Measurements from ENCODE around the gene ZNF618.

The ZNF618 gene

GRCh38 chr9:113911850-113912557, 35.9 kb downstream of the ZNF618 start:
- DNase-seq, result no peak

GRCh38 chr9:113912816-113913215, 36.7 kb downstream of the ZNF618 start:
- DNase-seq, result no peak

GRCh38 chr9:113913426-113914195, 37.5 kb downstream of the ZNF618 start:
- DNase-seq, result peak; percentile 69

- DNase-seq, result no peak
Observed at GRCh38 chr9:113914517-113914916, 38.4 kb downstream of the ZNF618 start.

GRCh38 chr9:113915817-113916434, 39.8 kb downstream of the ZNF618 start:
- no peak for DNase-seq

- DNase-seq, result no peak
Observed at GRCh38 chr9:113916931-113917330, 40.8 kb downstream of the ZNF618 start.

GRCh38 chr9:113918697-113919350, 42.7 kb downstream of the ZNF618 start:
- DNase-seq, result no peak

GRCh38 chr9:113919382-113919781, 43.3 kb downstream of the ZNF618 start:
- no peak for DNase-seq

- no peak for DNase-seq
Observed at GRCh38 chr9:113919871-113920270, 43.8 kb downstream of the ZNF618 start.

GRCh38 chr9:113920872-113921271, 44.8 kb downstream of the ZNF618 start:
- no peak for DNase-seq

- no peak for DNase-seq
Observed at GRCh38 chr9:113921396-113921925, 45.4 kb downstream of the ZNF618 start.

GRCh38 chr9:113922160-113922559, 46.1 kb downstream of the ZNF618 start:
- no peak for DNase-seq

- no peak for DNase-seq
Observed at GRCh38 chr9:113926211-113926610, 50.1 kb downstream of the ZNF618 start.

GRCh38 chr9:113927277-113927676, 51.2 kb downstream of the ZNF618 start:
- no peak for DNase-seq

GRCh38 chr9:113928269-113928668, 52.2 kb downstream of the ZNF618 start:
- DNase-seq, result no peak

GRCh38 chr9:113929634-113930389, 53.7 kb downstream of the ZNF618 start:
- DNase-seq, result no peak

GRCh38 chr9:113930390-113930783, 54.3 kb downstream of the ZNF618 start:
- no peak for DNase-seq

- no peak for DNase-seq
Observed at GRCh38 chr9:113931140-113931539, 55.0 kb downstream of the ZNF618 start.

GRCh38 chr9:113931777-113932176, 55.7 kb downstream of the ZNF618 start:
- no peak for DNase-seq

GRCh38 chr9:113932906-113933584, 56.9 kb downstream of the ZNF618 start:
- DNase-seq, result no peak

- DNase-seq, result no peak
Observed at GRCh38 chr9:113933671-113934070, 57.6 kb downstream of the ZNF618 start.
